Epidermal melanocyte (primary cell): ENCODE data around the gene WDR4.
"Not testable (repeated sequence)": the region's sequence is repeated elsewhere in the genome, so short reads cannot be mapped to it uniquely, and the experiment has no call there.

Experiments
- DNase-seq: peaks from one replicate; pipeline ENCODE4 v3.0.0; 2011; ENCODE audit warnings: low spot score; ENCODE audit not compliant: insufficient read length

The WDR4 gene

DNA sequence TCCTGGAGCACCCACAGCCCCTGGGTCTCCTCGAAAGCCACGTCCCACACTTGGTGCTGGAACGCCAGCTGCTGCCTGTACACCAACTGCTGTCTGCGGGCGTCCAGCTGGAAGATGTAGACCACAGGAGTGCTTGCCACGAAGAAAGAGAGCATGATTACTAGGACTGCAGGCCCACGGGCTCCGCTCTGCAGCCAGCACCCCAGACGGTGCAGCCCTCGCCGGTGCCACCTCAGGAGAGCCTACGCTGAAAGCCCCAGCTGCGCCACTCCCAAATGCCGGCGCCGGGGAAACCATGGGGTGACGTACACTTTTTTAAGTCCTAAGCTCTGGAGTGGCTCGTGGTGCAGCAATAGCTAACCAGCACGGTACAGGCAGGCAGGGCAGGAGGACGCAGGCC, 25.7 kb downstream of the WDR4 start:
- no peak for DNase-seq

DNA sequence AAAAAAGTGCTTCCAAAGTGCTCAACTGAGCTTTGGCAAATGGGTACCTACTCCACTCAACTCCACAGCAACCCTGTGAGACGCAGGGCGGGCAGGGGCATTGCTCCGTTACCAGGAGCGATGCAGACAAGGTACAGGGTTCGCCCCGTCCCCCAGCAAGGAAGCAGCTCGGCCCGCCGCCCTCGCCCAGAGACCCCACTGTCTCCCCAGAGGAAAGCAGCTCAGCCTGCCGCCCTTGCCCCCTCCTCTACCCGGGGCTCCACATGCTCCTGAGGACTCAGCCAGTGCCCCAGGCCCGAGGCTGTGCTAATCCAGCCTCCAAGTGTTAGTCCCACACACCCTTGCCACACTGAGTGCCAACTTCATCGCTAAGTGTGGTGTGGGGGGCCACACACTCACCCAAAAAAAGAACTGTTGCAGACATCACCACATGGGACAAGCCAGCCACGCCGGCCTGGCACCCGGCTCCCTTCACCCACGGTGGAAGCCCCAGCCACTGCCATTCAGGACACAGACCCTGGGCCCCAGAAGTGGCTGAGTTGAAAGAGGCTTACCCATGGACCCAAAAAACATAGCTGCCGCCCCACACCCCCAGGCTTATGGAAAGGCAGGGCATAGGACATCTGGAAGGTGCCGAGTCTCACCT, 26.3 kb downstream of the WDR4 start:
- DNase-seq = no peak

DNA sequence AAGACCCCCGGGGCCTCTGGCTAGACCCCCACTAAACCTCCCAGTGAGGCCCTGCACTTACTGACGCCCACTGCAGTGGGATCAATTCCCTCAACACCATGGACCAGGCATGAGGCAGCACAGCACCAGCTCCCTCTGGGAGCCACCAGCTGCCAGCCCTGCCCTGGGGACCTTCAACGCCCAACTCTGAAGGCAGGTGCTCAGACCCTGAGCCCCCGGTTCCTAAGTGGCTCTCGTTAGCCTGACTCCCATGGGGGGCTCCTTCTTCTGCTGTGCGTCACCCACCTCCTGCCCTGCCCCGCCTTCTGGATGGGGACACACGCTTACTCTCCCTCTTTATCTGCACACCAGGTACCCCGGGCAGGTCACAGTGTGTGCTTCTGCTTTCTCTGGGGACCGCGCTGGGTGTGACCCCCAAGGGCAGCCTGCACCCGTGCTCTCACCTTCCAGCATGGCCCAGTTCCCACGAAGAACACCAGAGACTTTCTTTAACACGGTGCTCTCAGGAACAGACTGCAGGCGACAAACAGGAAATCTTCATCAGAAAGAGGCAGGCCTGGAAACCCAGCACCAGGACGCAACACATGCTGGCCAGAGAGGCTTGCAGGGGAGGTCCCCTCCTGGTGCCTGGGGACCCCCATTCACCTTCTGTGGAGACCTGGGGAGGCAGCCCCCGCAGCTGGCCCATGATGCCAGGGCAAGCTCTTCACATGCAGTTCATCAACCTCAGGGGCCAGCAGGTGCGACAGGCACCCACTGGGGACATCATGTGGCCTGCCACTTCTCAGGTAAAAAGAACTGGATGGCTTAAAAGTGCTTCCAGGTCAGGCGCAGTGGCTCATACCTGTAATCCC, 27.3 kb downstream of the WDR4 start:
- no peak for DNase-seq

DNA sequence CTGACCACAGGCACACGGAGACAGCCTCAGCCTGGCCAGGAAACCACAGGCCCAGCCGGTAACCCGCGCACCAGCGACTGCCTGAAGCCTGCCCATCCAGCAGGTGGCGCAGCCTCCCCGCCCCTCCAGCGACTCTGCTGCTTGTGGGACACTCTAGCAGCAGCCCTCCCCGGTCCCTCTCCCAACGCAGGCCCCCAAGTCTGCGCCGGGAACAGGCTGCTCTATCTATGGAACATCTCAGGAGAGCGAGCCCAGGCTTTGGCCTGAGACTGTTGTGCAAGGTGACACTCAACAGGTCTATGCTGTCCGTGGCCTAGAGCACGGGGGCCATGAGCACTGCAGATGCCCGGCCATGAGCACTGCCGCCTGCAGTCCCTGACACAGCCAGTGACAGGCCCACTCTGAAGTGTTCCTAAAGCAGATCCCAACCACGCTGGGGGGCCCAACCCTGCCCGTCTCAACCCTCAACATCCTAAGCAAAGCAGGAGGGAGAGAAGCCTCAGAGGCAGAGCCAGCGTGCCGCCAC, 28.4 kb downstream of the WDR4 start:
- DNase-seq = no peak

DNA sequence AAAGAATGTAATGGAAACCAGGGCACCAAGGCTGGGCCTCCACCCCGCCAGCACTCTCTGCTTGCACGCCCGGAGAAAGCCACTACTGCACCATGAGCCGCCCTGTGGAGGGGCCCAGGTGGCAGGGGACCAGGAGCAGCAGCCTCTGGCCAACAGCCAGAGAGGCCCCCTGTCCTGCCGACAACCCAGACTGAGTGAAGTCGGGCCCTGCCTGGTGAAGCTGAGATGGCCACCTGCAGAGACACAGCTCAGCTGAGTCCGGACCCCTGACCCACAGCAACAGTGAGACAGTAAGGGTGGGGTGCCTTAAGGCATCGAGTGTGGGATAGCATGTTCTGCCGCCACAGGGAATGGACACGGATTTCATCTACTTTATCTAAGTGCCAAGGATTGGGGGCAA, 28.9 kb downstream of the WDR4 start:
- DNase-seq = no peak

DNA sequence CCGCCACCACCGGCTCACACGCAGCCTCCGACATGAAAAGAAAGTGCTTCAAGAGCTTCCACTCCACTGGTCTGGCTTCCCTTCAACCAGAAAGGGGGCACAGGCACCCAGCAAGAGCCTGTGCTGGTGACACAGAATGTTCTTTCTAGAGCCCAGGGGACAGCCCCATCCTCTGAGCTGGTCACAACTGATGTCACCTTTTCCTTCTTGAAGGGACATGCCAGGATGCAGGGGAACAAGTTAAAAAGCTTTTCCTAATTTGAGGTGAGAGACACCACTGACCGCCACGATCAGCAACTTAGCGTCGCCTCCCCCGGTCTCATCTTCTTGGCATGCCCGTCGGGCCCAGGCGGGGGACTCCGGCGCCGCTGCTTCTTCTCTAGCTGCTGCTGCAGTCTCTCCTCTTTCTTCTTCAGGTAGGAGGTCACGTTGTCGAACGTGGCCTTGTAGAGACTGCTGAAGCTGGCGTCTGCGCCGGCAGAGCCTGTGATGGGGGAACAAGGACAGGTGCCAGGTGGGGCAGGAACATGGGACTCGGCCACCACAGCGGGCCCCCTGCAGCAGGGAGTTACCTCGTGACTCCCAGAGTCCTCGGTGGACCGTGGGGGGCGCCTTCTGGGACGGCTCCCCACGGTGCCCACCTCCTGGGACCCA, 29.5 kb downstream of the WDR4 start:
- DNase-seq = no peak

DNA sequence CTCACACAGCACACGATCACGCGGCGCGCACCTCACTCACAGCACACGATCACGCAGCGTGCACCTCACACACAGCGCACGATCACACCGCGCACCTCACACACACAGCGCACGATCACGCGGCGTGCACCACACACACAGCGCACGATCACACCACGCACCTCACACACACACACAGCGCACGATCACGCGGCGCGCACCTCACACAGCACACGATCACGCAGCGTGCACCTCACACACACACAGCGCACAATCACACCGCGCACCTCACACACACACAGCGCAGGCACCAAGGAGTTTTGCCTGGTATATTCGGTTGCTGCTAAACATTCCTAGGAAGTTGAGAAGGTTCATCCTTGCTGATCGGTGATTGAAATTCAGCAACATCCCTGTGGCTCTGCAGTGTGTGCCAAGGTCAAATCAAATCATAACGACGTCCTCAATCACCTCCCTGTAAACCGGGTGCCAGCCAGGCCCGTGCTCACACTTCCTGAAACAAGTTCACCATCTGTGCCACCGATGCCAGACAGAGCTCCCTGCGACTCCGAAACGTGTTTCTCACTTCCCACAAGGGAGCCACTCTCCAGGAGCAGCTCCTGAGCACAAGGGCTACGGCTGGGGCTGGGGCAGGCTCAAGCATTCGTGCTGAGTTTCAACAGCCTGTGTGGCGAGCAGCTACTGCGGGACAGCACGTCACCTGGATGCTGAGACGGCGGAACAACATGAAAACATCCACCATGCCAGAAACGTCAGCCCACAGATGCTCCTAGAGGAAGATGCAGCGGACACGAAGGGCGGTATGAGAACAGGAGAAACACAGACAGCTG, 30.2 kb downstream of the WDR4 start:
- DNase-seq = no peak

DNA sequence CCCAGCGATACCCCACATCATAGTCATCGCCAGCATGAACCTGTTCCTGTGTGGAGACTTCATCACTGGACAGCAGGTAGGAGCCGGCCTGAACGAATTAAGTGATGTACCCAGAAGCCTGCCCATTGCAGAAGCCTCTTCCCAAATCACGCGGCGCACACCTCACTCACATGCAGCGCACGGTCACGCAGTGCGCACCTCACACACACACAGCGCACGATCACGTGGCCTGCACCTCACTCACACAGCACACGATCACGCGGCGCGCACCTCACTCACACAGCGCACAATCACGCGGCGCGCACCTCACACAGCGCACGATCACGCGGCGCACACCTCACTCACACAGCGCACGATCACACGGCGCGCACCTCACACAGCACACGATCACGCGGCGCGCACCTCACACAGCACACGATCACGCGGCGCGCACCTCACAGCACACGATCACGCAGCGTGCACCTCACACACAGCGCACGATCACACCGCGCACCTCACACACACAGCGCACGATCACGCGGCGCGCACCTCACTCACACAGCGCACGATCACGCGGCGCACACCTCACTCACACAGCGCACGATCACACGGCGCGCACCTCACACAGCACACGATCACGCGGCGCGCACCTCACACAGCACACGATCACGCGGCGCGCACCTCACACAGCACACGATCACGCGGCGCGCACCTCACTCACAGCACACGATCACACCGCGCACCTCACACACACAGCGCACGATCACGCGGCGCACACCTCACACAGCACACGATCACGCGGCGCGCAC, 31.0 kb downstream of the WDR4 start:
- not testable (repeated sequence) for DNase-seq

DNA sequence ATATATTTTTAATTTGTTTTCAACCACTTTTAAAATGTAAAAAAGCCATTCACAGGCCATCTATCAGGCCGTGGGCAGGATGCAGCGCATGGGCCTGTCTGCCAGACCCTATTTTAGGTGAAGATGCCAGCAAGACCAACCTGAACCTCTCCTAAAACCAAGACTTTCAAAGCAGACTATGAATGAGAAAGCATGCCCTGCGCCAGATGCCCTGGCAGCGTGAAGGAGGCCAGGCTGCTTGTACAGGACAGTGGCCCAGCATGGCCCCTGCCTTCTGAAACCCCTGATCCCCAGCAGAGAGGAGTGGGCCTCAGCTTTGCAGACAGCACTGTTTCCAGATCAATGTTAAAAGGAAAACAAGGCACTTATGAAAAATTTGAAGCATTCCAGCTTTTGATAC, 31.6 kb downstream of the WDR4 start:
- no peak for DNase-seq

DNA sequence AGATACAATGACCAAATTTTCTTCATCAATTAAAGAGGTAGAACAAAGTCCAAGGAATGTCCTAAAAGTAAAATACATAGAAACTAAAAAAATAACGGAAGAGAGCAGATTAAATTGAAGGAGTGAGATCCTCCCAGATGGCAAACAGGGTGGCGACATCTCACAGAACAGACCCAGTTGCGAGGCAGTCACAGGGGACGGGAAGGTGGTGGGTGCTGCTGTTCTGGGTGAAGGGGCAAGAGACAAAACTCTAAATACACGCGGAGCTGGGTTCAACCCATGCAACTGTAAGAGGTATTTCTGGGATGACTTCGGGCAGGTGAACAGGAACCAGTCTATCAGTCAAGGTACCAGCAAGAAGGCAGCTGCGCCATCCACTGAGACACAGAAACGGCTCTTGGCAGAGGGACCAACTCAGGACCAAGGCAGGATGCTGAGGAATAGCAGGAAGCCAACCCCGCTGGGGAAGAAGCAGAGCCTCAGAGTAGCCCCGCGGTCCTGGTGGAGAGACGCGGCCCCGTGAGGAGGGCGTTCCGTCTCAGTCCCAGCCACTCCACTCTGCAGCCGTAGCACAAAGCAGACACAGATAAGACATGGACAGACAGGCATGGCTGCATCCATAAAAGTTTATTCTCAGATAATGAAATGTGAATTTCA, 32.2 kb downstream of the WDR4 start:
- no peak for DNase-seq

DNA sequence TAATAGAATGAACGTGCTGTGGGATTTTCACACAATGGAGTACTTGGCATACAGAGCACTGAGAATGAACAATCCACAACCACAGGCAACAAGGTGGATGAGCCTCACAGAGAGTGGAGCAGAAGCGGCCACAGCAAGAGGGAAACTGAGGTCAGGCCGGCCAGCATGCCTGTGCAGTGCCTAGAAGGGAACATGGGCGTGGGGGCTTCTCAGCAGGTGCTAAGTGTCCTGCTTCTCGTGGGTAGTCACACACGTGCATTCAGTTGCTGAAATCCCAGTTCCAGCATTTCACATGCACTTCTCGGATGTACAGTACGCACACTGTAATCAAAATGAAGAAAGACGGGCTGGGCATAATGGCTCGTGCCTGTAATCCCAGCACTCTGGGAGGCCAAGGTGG, 33.1 kb downstream of the WDR4 start:
- no peak for DNase-seq

DNA sequence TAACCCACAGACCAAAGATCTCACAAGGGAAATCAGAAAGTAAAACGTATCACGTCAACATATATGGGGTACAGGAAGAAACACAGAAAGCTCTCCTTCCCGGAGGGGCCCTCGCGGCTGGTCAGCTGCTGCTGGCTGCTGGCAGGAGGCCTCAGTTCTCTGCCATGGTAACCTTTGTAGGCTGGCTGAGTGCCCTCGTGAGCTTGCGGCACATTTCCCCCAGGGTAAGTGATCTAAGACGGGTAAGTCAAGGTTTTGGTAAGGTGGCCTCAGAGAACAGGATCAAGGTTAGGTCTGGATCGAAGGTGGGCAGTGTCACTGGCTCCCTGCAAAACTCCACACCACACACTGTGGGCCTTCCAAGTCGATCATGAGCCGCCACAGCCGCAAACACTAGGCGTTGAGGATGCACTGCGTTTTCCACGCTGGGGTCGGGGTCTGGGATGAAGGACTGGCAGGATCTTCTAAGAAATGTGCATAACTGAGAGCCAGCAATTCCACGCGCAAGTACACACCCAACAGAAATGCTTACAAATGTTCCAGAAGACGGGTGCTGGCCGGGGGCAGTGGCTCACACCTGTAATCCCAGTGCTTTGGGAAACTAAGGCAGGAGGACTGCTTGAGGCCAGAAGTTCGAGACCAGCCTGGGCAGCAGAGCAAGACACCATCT, 33.9 kb downstream of the WDR4 start:
- DNase-seq = peak; percentile 68

DNA sequence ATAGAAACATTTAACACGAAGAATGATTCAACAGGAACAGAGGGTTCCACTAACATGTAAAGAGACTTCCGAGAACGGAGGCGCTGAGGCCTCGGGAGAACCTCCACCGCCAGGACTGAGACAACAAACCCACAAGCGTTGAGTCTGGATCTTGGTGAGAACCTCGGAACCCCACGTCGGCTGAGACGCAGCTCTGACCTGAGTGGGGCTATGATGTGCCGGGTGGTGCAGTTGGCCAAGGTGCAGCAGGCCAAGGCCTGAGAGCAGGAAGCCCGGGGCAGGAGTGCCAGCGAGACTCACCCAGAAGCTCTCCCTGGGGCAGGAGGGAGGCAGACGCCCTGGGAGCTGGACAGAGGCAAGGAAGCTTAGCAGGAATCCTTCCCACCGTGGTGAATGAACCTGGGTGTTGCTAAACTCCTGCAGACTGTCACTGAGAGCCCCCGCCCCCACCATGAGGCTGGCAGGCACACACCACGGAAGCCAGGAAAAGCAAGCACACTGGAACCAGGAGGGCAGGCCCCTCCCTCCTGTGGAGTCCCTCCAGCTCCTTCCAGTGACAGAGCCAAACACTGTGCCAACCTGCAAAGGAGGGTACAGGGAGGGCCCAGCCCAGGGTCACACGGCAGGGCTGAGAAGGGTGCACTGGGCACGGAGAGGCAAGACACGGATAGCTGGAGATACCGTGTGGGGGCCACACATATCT, 34.8 kb downstream of the WDR4 start:
- DNase-seq = peak; percentile 13

DNA sequence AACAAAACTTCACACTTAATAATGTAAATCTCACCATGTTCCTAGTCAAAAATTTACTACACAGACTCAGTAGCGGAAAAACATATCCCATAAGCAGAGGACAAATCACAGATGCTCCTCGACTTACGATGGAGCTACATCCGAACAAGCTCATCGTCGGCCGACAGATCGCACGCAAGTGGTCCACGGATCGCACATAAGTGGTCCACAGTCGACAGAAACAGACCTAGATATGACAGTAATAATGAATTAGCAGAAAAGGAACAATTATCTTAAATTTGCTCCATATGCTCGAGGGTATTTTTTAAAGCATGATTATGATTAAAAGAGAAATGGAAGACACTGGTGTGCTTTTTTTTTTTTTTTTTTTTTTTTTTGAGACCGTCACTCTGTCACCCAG, 36.3 kb downstream of the WDR4 start:
- no peak for DNase-seq

DNA sequence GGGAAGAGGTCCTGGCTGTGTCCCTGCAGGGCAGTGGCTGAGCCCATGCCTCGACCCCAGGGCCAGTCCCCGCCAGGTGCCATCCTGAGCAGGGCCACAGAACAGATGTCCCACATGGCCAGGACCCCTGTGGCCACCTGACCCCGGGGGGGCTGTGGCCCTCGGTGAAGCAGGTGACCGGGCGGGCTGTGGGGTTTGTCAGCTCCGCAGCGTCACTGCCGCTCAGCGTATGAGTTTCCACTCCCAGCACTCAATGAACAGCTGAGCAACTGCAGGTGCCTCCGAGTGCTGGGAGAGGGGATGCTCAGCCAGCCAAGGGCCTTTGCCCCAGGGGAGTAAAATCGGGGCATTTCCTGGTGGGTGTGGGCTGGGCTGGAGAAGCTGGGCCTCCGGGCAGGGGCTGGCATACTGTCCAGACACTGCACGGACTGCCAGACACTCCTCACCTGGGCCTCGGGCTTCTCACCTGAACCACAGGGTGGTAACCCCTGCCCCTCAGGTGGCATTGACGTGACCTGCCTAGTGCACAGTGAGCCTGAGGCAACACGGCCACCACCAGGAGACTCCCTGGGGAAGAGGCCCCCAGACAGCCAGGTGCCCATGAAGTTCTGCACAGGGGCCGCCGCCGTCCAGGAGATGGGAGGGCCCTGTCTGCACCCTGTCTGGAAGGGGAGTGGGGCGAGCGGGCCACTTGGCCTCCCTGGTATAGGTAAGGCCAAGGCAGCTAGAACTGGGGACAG, 37.3 kb downstream of the WDR4 start:
- DNase-seq = not testable (repeated sequence)

DNA sequence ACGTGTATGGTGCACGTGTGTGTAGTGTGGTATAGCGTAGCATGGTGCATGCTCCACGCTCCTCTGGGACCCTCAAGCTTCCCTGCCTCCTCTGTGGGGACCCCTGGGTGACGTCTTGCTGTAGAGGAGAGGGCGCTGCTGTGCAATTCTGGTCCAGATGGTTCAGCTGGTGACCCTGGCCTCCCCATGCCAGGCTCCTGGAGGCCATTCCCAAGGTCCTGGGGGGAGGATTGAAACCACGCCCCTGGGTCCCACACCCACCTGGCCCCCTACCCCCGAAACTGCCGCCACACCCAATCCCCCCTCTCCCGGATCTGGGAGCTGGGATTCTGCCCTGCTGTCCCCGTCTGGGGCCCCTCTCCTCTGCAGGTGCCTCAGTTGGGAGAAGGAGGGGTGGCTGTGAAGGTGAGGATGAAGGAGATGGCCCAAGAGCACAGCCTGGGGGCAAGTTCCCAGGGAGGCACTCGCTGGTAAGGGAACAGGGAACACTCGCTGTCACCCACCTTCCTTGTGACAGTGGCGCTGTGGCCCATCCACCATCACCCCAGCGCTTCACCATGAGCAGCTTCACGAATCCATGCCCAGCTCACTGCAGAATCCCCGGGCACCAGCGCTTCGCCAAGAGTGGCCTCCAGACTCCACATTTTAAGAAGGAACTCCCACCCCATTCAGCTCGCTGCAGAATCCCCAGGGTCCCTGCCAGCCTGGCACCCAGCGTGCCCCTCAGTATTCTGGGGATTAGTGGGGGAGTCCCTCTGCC, 38.0 kb downstream of the WDR4 start:
- DNase-seq = no peak

DNA sequence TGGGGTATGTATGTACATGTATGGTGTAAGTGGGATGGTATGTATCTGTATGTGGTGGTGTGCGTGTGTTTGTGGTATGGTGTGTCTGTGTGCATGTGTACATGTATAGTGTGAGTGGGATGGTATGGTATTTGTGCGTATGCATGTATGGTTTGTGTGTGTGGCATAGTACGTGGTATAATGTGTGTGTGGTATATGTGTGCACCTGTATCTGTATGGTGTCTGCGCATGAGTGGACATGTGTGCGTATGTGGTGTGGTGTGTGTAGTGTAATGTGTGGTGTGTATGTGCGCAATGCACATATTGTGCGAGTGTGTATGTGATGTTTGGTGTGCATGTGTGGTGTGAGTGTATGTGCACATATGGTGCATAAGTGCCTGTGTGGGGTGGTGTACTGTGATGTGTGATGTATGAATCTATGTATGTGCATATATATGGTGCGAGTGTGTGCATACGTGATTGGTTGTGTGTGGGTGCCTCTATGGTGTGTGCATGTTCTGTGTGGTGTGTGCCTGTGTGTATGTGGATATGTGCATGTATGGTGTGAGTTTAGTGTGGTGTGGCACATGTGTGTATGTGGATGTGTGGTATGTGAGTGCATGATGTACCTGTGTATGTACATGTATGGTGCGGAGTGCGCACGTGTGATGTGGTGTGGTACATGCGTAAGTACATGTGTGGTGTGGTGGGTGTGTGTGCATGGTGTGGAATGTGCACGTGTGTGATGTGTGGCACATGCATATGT, 38.8 kb downstream of the WDR4 start:
- no peak for DNase-seq
